Retinal pigment epithelial cell (primary cell): ENCODE results near the gene CASP5.
"Not testable (repeated sequence)": the region's sequence is repeated elsewhere in the genome, so short reads cannot be mapped to it uniquely, and the experiment has no call there.

Experiments used
- DNase-seq: peaks from one replicate; pipeline ENCODE4 v3.0.0-alpha.2; 2010; ENCODE audit warnings: low read depth
- H3K4me3 ChIP-seq: 2 replicates; pipeline ENCODE4 v1.5.1; 2011; ENCODE audit warnings: mild to moderate bottlenecking, low read length, control low read depth, moderate library complexity
- CTCF ChIP-seq: conservative IDR thresholded peaks from 2 replicates; pipeline ENCODE4 v1.5.1; 2011; ENCODE audit warnings: low read depth, low read length, control low read depth, inconsistent platforms

CASP5 gene

GRCh38 chr11:105023003-105023402 lies at the start of gene CASP5:
Gene CASP5 (minus strand): TSS chr11:105023168. CDS start chr11:105023136, 32 bp downstream.
- H3K4me3 ChIP-seq: no peak within 1 kb of the TSS
- no peak for DNase-seq

GRCh38 chr11:105072080-105072479 lies 49.1 kb upstream of the CASP5 start:
- H3K4me3 ChIP-seq, DNase-seq: not testable (repeated sequence)

More at GRCh38 chr11:105023003-105023402, at the start of gene CASP5:
- no peak for TF ChIP-seq CTCF

GRCh38 chr11:105071089-105071732 lies 48.2 kb upstream of the CASP5 start:
- TF ChIP-seq CTCF: no peak
- H3K4me3 ChIP-seq: no peak overlapping the region
- DNase-seq: no peak

- no peak overlapping the region for H3K4me3 ChIP-seq
- no peak for TF ChIP-seq CTCF
- no peak for DNase-seq
These were observed 47.3 kb upstream of the CASP5 start for GRCh38 chr11:105070306-105070705.

- DNase-seq, H3K4me3 ChIP-seq: not testable (repeated sequence)
These were observed 46.8 kb upstream of the CASP5 start for GRCh38 chr11:105069749-105070148.

- not testable (repeated sequence) for DNase-seq, H3K4me3 ChIP-seq
These were observed 40.4 kb upstream of the CASP5 start for GRCh38 chr11:105063245-105063941.

- H3K4me3 ChIP-seq: no peak overlapping the region
- no peak for DNase-seq
- no peak for TF ChIP-seq CTCF
These were observed 34.5 kb upstream of the CASP5 start for GRCh38 chr11:105057432-105057831.

GRCh38 chr11:105056446-105056845 lies 33.5 kb upstream of the CASP5 start:
- H3K4me3 ChIP-seq: no peak overlapping the region
- no peak for TF ChIP-seq CTCF
- no peak for DNase-seq
